HepG2 (cell line): ENCODE results near the gene SPTBN4. TPM values are rescaled to one million over a fixed set of nuclear protein-coding genes. Genes with fewer than 3 reads are reported as not detected.

Experiments
- ARID2 ChIP-seq: sonication (generic); formaldehyde crosslinking; IDR thresholded peaks from 2 replicates; pipeline ENCODE4 v1.8.1; 2022; ENCODE audit warnings: mild to moderate bottlenecking, missing genetic modification reagents, borderline replicate concordance
- BRD4 ChIP-seq: sonication (generic); formaldehyde crosslinking; IDR thresholded peaks from 2 replicates; pipeline ENCODE4 v1.4.0; 2020; ENCODE audit warnings: missing genetic modification reagents
- DNMT3B ChIP-seq: conservative IDR thresholded peaks from 2 replicates; pipeline ENCODE4 v1.6.1; 2016; ENCODE audit warnings: missing biosample characterization, control low read depth
- FOXO4 ChIP-seq: sonication (generic); formaldehyde crosslinking; conservative IDR thresholded peaks from 2 replicates; pipeline ENCODE4 v1.8.1; 2023; ENCODE audit warnings: missing genetic modification reagents
- HHEX ChIP-seq: IDR thresholded peaks from 2 replicates; pipeline ENCODE4 v1.6.1; 2016; ENCODE audit warnings: control low read depth
- IKZF4 ChIP-seq: sonication (generic); formaldehyde crosslinking; IDR thresholded peaks from 2 replicates; pipeline ENCODE4 v1.5.1; 2020; ENCODE audit warnings: borderline replicate concordance, mild to moderate bottlenecking, low read depth, missing genetic modification reagents; ENCODE audit errors: not compliant biosample characterization
- MEIS1 ChIP-seq: sonication (generic); formaldehyde crosslinking; IDR thresholded peaks from 2 replicates; pipeline ENCODE4 v1.9.0; 2021; ENCODE audit warnings: mild to moderate bottlenecking, missing genetic modification reagents, moderate library complexity, borderline replicate concordance
- PAWR ChIP-seq: sonication (generic); formaldehyde crosslinking; IDR thresholded peaks from 2 replicates; pipeline ENCODE4 v1.4.0; 2020; ENCODE audit warnings: missing genetic modification reagents, mild to moderate bottlenecking, borderline replicate concordance
- RBM39 ChIP-seq: fragments of 200-400 bp; formaldehyde crosslinking; IDR thresholded peaks from one replicate; pipeline ENCODE4 v1.6.1; 2018; ENCODE audit warnings: antibody characterized with exemption, mild to moderate bottlenecking, low read depth, low read length; ENCODE audit not compliant: poor library complexity, severe bottlenecking
- ZHX1 ChIP-seq: sonication (generic); formaldehyde crosslinking; IDR thresholded peaks from 2 replicates; pipeline ENCODE4 v1.8.1; 2022; ENCODE audit warnings: low read depth, mild to moderate bottlenecking, missing genetic modification reagents
- ZNF205 ChIP-seq: IDR thresholded peaks from 2 replicates; pipeline ENCODE4 v1.6.1; 2018; ENCODE audit warnings: missing biosample characterization, missing genetic modification reagents
- ZNF207 ChIP-seq: fragments of 450-650 bp; IDR thresholded peaks from 2 replicates; pipeline ENCODE4 v1.6.1; 2016; ENCODE audit warnings: antibody characterized with exemption, borderline replicate concordance
- ZNF556 ChIP-seq: sonication (generic); formaldehyde crosslinking; IDR thresholded peaks from 2 replicates; pipeline ENCODE4 v1.4.0; 2020; ENCODE audit warnings: mild to moderate bottlenecking, missing genetic modification reagents, borderline replicate concordance
- ZNF761 ChIP-seq: sonication (generic); formaldehyde crosslinking; conservative IDR thresholded peaks from 2 replicates; pipeline ENCODE4 v1.4.0; 2020; ENCODE audit warnings: mild to moderate bottlenecking, missing genetic modification reagents
- ZNF776 ChIP-seq: sonication (generic); formaldehyde crosslinking; IDR thresholded peaks from 2 replicates; pipeline ENCODE4 v1.4.0; 2020; ENCODE audit warnings: mild to moderate bottlenecking, missing genetic modification reagents
- polyA plus RNA-seq, 8 experiments: library from polyadenylated mRNA; depleted of rRNA in 3 of 8; stranded (reverse) in 7 of 8; unstranded in 1 of 8; fragments of >200 nt; fragmentation: Illumina TruSeq in 4 of 8; extraction: Trizol in 4 of 8; gene quantifications; 2 replicates each; pipeline versions ENCODE4 v1.2.1 to v1.2.3, GENCODE V29; 2011 to 2016; ENCODE audit warnings: low read depth in 4 of 8, missing spikeins in 1 of 8, mixed read lengths in 1 of 8; ENCODE audit not compliant: insufficient read depth in 1 of 8
- total RNA-seq, 5 experiments: library from RNA; depleted of rRNA; stranded (reverse); fragments of >200 nt; fragmentation: Illumina TruSeq; extraction: Trizol; gene quantifications; 2 replicates each; pipeline ENCODE4 v1.2.3, GENCODE V29; 2016; ENCODE audit warnings: low read depth in 1 of 5
- TF ChIP-seq, protein P1 (sequence below): fragments of 450-650 bp; IDR thresholded peaks from 2 replicates; pipeline ENCODE4 v1.6.1; 2016
- TF ChIP-seq, protein P2 (sequence below): sonication (generic); formaldehyde crosslinking; IDR thresholded peaks from 2 replicates; pipeline ENCODE4 v1.5.0; 2020; ENCODE audit warnings: mild to moderate bottlenecking, missing genetic modification reagents

The SPTBN4 gene
- total and polyA plus RNA-seq, 2 of the 13 experiments (the other 11 are each of a cell fraction or from before 2014, with no cell fraction given) = 0.11 TPM

DNA sequence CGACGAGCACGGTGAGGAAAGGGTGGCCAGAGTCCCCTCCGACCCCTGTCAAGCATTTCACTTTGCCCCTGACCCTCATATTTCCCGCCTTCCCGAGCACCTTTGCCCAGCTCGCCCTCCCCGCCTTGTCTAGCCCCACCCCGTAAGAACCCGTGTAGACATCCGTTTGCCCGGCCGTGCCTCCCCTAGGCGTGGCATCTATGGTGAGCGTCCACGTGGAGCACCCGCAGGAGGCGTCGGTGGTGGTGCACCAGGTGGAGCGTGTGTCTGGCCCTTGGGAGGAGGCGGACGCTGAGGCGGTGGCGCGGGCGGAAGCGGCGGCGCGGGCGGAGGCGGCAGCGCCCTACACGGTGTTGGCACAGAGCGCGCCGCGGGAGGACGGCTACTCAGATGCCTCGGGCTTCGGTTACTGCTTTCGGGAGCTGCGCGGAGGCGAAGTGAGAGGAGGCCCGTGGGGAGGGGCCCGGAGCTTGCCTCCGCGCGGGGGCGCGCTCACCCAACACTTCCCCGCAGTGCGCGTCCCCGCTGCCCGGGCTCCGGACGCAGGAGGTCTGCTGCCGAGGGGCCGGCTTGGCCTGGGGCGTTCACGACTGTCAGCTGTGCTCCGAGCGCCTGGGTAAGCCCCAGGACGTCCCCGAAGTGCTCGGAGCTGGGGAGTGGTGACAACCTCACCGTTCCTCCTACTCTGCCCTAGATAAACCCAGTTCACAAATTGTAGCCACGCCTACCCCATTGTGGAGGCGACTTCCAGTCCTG lies 138.6 kb downstream of the SPTBN4 start (continued):
- TF ChIP-seq ZHX1 (CRISPR knock-in tag) = no peak
- TF ChIP-seq FOXO4 (CRISPR knock-in tag) = 0 out of 2 replicates have a peak, but pooled peaks have one; percentile 78
- no peak for TF ChIP-seq ARID2 (CRISPR knock-in tag)
- TF ChIP-seq PAWR = no peak
- TF ChIP-seq, protein P1, sequence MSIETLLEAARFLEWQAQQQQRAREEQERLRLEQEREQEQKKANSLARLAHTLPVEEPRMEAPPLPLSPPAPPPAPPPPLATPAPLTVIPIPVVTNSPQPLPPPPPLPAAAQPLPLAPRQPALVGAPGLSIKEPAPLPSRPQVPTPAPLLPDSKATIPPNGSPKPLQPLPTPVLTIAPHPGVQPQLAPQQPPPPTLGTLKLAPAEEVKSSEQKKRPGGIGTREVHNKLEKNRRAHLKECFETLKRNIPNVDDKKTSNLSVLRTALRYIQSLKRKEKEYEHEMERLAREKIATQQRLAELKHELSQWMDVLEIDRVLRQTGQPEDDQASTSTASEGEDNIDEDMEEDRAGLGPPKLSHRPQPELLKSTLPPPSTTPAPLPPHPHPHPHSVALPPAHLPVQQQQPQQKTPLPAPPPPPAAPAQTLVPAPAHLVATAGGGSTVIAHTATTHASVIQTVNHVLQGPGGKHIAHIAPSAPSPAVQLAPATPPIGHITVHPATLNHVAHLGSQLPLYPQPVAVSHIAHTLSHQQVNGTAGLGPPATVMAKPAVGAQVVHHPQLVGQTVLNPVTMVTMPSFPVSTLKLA = no peak
- no peak for TF ChIP-seq ZNF761 (CRISPR knock-in tag)
- no peak for TF ChIP-seq RBM39
- TF ChIP-seq ZNF556 (CRISPR knock-in tag) = no peak; the same call in 1 of the 2 replicates
- TF ChIP-seq, protein P2, sequence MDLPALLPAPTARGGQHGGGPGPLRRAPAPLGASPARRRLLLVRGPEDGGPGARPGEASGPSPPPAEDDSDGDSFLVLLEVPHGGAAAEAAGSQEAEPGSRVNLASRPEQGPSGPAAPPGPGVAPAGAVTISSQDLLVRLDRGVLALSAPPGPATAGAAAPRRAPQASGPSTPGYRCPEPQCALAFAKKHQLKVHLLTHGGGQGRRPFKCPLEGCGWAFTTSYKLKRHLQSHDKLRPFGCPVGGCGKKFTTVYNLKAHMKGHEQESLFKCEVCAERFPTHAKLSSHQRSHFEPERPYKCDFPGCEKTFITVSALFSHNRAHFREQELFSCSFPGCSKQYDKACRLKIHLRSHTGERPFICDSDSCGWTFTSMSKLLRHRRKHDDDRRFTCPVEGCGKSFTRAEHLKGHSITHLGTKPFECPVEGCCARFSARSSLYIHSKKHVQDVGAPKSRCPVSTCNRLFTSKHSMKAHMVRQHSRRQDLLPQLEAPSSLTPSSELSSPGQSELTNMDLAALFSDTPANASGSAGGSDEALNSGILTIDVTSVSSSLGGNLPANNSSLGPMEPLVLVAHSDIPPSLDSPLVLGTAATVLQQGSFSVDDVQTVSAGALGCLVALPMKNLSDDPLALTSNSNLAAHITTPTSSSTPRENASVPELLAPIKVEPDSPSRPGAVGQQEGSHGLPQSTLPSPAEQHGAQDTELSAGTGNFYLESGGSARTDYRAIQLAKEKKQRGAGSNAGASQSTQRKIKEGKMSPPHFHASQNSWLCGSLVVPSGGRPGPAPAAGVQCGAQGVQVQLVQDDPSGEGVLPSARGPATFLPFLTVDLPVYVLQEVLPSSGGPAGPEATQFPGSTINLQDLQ (CRISPR knock-in tag) = 0 out of 2 replicates have a peak, but pooled peaks have one; percentile 26
- no peak for TF ChIP-seq MEIS1 (CRISPR knock-in tag)
- no peak for TF ChIP-seq ZNF207
- TF ChIP-seq BRD4 (CRISPR knock-in tag) = no peak
- TF ChIP-seq ZNF776 (CRISPR knock-in tag) = no peak
- no peak for TF ChIP-seq ZNF205 (CRISPR knock-in tag)
- no peak for TF ChIP-seq HHEX (CRISPR knock-in tag)
- no peak for TF ChIP-seq DNMT3B (CRISPR knock-in tag)
- TF ChIP-seq IKZF4 = no peak
